HG02938 (cell line): ENCODE results near the gene TERF2IP.

Source experiments
- ATAC-seq: cut with Tn5 transposase; IDR thresholded peaks from one replicate; pipeline ENCODE4 v1.9.1; 2021; ENCODE audit warnings: mild to moderate bottlenecking, moderate library complexity; ENCODE audit not compliant: unreplicated experiment

Gene TERF2IP

GRCh38 chr16:75647492-75648264 lies at the start of gene TERF2IP, which contains the start of gene KARS1:
TERF2IP (plus strand) TSS chr16:75647773; CDS start chr16:75647883, 110 bp downstream.
KARS1 (minus strand) TSS chr16:75647665; CDS start chr16:75647639, 26 bp downstream.
- peak; percentile 81 for ATAC-seq

GRCh38 chr16:75599452-75600277 lies 47.9 kb upstream of the TERF2IP start:
- ATAC-seq, result no peak

GRCh38 chr16:75603241-75603640 lies 44.3 kb upstream of the TERF2IP start:
- no peak for ATAC-seq

- no peak for ATAC-seq
Observed at GRCh38 chr16:75606507-75606906, 41.1 kb upstream of the TERF2IP start.

GRCh38 chr16:75614066-75614897 lies 33.3 kb upstream of the TERF2IP start:
- ATAC-seq, result no peak

- no peak for ATAC-seq
Observed at GRCh38 chr16:75615619-75616018, 32.0 kb upstream of the TERF2IP start.

GRCh38 chr16:75616521-75617010 lies 31.0 kb upstream of the TERF2IP start:
- no peak for ATAC-seq

- ATAC-seq, result no peak
Observed at GRCh38 chr16:75617121-75617520, 30.5 kb upstream of the TERF2IP start.

- ATAC-seq, result no peak
Observed at GRCh38 chr16:75618780-75619179, 28.8 kb upstream of the TERF2IP start.

- ATAC-seq, result no peak
Observed at GRCh38 chr16:75620326-75621169, 27.0 kb upstream of the TERF2IP start.

- no peak for ATAC-seq
Observed at GRCh38 chr16:75621170-75621477, 26.4 kb upstream of the TERF2IP start.

- peak; percentile 95 for ATAC-seq
Observed at GRCh38 chr16:75622761-75623605, 24.6 kb upstream of the TERF2IP start, which contains the start of gene ADAT1. ADAT1 (minus strand) TSS chr16:75623281; CDS start chr16:75620799, 2,482 bp downstream.

- ATAC-seq, result no peak
Observed at GRCh38 chr16:75624921-75625334, 22.6 kb upstream of the TERF2IP start.

GRCh38 chr16:75626806-75627205 lies 20.8 kb upstream of the TERF2IP start:
- no peak for ATAC-seq

- no peak for ATAC-seq
Observed at GRCh38 chr16:75627851-75628250, 19.7 kb upstream of the TERF2IP start.

- ATAC-seq, result no peak
Observed at GRCh38 chr16:75628351-75628750, 19.2 kb upstream of the TERF2IP start.

GRCh38 chr16:75629132-75629531 lies 18.4 kb upstream of the TERF2IP start:
- no peak for ATAC-seq

- ATAC-seq, result no peak
Observed at GRCh38 chr16:75630052-75630451, 17.5 kb upstream of the TERF2IP start.

GRCh38 chr16:75632857-75633256 lies 14.7 kb upstream of the TERF2IP start:
- ATAC-seq, result no peak
